ENCODE data around the gene MTFMT.
"Not testable (repeated sequence)": the region's sequence is repeated elsewhere in the genome, so short reads cannot be mapped to it uniquely, and the experiment has no call there.

Gene MTFMT

DNA sequence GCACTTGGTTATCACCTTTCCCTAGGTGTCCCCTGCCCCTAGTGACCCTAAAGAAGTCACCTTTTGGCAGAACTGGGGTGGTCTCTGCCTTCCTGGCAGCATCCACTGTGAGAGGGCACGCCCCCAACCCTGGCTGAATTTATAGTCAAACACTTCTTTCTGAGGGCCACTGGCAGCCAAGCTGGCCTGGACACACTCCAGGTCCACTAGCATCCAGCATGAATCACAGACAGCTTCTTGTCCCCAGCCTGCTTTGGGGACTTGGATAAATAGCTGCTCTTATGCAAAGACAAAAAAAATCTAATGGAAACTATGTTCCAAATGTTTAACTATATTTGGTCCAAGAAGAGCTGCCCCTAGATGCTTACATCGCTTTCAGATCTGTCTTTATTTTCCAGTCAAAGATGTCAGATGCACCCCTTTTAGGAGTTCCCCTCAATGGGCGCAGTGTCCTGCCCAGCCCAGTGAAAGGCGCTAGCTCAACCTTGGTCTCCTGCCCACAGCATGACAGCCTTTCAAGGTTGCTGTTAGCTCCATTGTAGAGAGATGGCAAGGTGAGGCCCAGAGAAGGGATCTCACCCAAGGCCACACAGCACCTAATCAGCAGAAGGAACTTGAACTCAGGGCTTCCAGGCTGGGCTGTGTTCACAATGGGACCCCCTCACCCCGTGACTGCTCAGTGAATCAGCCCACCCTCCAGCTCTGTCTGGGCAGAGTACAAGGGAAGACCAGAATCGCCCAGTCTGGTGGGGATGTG lies 31.4 kb upstream of the MTFMT start:
- no peak for DNase-seq (ENCODE audit: low spot score)

DNA sequence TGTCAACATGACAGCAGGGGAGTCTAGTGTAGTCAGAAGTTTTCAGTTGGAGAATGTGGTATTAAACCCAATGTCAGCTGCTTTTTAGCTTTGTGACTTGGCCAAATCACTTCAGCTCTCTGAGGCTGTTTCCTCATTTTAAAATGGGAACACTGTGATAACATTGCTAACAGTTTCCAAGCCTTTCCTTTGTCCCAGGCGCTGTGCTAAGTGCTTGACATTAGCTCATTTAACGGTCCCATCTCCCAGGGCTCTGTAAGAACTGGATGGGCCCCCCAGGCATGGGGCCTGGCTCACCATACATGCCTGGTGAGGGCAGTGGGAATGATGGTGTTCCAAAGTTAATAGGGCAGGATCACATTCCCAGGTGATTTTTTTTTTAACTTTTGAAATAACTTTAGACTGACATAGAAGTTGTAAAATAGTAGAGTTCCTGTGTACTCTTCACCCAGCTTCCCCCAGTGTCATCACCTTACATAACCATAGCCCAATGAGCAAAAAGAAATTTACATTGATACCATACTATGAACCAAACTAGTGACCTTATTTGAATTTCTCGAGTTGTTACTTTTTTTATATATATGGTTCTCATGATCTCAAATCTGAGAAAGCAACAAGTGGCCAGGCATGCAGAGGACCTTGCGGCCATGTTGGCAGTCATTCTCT lies 30.6 kb upstream of the MTFMT start:
- no peak for DNase-seq (ENCODE audit: low spot score)

DNA sequence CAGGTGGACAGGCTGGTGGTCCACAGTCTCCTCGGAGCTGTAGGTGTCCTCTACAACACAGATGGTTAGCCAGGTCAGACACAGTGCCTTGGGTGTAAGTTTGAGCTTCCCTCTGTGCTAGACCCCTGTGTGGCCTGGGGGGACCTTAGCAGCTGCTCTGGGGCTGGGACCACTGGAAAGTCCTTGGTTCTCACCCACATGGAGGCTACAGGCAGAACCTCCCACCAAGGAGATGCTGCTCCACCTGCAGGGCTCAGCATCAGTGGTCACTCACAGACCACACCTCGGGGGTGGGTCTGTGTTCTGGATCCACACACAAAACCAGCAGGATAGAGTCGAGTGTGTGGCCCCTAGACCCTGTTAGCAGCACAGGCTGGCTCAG lies 29.9 kb upstream of the MTFMT start:
- DNase-seq (ENCODE audit: low spot score), result no peak

DNA sequence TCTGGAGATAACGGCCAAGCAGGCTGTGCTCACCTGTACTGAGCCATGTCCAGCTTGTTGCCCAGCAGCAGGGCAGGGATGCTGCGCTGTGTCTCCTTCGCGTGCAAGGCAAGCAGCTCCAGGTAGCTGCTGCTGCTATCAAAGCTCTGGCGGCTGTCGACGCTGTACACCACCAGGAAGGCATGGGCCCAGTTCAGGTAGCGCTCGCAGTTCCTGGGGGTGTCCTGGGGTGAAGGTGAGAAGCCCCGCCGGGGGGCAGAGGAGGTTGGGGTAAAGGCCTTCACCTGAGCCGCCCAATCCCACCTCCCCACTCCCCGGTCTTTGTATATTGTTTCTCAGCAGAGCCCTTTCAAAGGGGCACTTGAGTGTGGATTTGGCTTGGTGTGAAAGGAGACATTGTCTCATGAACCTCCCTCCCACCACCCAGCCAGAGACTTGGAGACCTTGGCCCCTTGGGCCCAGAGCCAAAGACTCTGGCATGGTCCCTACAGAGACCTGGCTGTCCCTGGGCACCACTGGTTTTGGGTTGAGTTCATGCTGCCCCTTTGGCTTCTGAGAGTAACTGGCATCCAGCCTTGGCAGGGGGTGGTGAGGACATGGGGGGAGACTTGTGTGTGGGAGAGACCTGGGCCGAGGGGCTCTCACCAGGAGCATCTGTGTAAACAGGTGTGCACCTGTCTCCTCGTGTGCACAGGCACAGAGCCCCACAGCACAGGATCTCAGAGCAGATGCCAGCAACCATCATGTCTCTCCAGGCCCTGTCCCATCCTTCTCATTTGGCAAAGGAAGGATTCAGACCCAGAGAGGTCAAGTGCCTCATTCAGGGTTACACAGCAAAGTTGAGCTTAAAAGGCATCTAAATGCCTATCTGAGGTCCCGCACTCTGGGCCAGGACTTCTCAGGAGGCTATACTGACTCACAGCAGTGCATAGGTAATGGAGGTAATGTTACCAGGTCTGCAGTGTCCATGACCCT lies 29.2 kb upstream of the MTFMT start:
- DNase-seq (ENCODE audit: low spot score), result no peak

DNA sequence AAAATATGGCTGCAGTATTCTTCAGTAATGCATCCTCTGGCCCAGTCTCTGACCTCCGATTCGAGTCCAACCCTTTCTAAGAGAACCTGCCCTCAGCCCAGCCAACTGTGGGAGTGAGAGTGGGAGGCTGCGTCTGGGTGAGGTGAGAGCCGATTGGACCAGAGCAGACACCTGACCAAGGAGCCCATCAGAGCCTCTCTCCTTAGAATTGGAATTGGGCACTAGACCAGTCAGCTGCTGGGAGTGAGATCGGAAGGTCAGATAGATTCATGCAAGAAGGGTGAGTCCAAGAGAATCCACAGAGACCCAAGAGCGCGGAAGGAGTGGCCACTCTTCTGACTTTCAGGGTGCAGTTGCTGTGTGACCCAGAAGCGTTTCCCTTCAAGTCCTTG lies 28.1 kb upstream of the MTFMT start:
- no peak for DNase-seq (ENCODE audit: low spot score)

DNA sequence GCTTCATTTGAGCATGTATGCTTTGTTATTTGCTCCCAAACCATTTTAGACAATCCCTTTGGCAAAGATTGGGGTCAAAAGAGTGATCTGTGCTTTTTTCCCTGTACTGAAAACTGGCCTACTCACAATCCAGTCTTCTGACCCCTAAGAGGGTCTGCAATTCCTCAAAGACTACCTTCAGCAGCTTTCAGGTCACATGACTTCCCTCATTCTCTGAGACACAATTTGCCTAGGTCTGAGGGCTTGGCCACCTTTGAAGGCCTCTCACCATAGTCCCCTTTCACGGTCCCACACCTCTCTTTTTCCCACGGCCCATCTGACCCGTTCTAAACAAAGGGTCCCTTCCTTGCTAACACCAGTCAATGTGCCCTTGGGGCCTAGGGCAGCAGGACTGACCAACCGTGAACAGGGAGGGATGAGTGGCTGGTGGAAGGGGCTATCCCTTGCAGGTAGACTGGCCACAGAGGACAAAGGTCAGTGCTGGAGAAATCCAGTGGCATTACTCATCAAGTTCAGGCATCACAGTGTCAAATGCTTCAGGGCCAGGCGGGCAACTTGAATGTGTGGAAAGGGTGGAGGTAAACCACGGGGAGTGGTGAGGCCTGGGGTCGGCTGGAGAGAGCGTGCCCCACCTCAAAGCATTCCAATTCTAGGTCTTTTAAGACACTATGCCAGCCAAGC lies 27.6 kb upstream of the MTFMT start:
- DNase-seq (ENCODE audit: low spot score), result no peak

DNA sequence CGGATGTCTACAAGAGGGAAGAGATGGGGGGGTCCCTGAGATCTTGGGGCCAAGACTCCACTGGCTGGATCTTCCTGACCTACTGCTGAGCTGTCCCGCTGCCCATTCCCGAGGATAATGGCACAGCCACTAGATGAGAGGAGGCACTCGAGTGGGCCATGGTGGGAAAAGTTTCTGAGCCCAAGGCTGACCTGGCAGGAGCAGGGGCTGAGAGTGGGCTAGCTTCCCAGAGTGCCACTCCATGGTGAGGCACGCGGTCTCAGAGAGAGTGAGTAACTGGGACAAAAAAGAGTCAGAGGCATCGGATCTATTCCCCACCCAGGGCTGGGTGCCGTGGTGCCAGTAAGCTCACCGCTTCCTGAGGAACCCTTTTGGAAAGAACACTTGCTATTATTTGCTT lies 26.7 kb upstream of the MTFMT start:
- DNase-seq (ENCODE audit: low spot score), result no peak

DNA sequence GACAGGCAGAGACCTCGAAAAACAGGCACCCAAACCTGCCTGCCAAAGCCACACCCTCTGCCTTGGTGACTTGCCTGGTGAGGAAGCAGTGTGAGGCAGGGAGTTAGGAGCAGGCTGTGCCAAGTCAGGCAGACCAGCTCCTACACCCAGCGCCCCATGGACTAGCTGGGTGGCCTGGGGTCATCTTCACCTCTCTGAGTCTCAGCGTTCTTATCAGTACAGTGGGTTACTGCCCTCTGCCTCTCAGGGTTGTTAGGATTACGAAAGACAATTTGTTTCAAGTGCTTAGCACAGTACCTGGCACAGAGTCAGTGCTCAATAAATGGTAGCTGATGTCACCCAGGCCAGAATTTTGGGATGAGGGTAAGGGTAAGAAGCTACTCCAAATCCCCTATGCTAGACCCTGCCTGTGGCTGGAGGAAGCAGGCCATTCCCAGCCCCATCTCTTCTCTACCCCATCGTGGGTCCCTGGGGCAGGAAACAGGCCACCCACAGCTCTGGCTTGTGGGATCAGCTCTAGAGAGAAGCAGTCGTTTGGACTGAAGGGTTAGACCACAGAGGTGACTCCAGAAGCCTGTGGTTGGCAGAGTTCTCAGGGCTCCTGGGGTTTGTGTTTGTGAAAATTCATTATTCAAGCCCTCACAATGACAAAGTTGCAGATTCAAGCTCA lies 25.9 kb upstream of the MTFMT start:
- DNase-seq (ENCODE audit: low spot score), result no peak

DNA sequence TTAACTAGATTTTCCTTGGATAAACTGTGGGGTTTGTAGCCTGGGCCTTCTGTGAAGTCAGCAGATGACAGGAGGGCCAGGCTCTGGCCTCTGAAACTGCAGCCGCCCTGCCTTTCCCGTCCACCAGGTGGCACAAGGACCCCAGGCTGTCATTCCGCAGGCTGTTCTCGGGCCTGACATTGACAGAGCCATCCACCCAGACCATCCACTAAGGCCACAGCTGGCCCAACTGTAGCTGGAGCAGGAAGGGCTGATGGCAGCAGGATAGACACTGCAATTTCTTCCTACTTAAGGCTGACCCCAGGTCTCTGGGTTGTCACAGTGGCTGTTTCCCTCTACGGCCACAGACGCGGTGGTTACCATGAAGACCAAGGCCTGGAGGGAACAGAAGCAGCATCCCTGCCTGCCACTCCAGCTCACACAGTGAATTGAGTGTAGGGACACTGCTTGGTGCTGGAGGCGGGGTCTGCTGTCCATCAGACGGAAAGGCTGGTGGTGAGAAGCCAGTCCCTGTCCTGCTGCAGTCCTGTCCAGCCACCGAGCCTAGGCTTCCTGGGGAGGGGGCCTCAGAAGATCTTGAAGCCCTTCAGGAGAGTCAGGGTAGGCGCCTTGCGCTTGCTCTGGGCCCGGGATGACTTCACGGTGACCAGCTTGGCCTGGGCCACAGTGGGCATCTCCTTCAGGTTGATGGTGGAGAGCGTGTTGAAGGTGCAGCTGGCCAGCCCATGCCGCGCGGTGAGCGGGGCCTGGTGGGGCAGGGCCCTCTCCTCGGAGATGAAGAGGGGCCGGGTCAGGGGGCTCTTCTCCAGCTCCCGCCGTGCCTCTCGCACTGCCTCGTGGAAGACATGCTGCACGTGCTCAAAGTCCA lies 25.1 kb upstream of the MTFMT start:
- peak; percentile 79 for DNase-seq (ENCODE audit: low spot score)

DNA sequence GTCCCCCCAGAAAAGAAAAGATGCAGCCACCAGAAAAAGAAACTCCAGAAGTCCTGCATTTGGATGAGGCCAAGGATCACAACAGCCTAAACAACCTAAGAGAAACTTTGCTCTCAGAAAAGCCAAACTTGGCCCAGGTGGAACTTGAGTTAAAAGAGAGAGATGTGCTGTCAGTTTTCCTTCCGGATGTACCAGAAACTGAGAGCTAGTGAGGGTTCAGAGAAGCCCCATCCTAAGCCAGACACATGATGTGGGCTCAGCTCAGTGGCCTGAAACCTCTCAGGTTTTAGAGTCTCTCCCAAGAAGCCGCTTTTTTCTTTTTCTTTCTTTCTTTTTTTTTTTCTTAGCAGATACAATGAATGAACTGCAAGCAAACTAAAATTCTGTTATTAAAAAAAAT lies 23.5 kb upstream of the MTFMT start:
- no peak for DNase-seq (ENCODE audit: low spot score)

DNA sequence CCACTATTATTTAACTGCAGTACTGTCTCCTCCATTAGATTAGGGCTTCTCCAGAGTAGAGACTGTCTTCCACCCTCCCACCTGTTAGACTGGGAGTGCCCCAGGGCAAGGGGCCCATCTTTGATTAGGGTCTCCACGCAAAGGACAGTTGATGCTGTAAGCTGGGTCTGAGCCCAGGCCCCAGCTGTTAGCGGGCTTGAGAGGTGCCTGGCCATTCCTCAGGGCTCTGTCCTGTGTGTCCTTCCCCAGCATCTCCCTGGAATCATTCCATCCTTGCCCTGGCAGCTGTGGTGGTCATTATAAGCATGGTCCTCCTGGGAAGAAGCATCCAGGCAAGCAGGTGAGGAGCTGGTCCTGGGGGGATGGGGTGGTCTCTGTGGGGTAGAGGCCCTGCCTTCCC lies 21.8 kb upstream of the MTFMT start:
- no peak for DNase-seq (ENCODE audit: low spot score)

DNA sequence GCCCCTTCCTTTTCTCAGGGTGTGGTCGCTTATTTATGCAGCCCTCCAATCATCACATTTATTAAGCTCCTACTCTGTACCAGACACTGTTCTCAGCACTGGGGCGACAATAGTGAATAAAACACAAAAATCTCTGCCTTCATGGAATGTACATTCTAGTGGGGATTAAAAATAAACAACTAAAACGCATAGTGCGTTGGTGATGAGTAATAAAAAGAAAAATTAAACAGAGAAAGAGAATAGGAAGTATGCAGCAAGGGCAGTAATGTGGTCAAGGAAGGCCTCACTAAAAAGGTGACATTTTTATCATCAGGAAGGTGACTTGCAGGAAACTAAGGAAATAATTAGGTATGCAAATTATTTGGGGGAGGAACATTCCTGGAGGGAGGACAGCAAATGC lies 20.8 kb upstream of the MTFMT start:
- no peak for DNase-seq (ENCODE audit: low spot score)

DNA sequence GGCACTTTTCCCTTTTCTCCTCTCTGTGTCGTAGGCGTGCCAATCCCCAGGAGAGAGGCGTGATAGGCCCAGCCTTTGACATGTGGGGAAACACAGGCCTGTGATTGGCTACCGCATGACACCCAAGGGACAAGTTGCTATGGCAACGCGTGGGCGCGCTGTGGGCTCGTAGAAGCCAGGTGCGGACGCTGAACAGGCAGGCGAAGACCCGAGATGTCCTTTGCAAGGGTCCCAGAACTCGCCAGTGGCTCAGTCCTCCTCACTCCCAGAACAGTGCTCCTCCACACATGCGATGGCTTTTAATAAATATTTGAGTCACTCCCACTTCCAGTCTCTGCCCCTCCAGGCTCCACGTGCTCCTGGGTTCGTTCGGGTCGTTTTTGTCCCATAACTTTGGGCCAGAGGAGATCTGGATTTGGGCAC lies 20.0 kb upstream of the MTFMT start:
- peak; percentile 97 for DNase-seq (ENCODE audit: low spot score)

DNA sequence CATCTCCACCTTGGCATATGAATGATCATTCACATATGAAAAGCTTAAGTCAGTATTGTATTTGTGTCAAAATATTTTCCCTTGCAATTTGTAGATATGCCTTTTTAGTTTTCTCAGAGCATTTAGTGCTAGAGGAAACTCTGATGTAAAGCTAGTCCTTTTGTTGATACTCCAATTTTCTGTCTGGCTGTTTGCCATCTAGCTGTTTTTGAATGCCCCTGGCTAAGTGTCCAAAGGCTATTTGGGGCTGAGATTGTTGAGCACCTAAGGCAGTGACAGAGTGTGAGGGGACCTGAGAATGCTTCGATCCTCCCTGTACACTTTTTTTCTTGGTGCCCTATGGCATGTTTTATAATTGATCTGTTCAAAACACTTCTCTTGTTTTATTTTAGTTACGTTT lies 18.8 kb upstream of the MTFMT start:
- no peak for DNase-seq (ENCODE audit: low spot score)

DNA sequence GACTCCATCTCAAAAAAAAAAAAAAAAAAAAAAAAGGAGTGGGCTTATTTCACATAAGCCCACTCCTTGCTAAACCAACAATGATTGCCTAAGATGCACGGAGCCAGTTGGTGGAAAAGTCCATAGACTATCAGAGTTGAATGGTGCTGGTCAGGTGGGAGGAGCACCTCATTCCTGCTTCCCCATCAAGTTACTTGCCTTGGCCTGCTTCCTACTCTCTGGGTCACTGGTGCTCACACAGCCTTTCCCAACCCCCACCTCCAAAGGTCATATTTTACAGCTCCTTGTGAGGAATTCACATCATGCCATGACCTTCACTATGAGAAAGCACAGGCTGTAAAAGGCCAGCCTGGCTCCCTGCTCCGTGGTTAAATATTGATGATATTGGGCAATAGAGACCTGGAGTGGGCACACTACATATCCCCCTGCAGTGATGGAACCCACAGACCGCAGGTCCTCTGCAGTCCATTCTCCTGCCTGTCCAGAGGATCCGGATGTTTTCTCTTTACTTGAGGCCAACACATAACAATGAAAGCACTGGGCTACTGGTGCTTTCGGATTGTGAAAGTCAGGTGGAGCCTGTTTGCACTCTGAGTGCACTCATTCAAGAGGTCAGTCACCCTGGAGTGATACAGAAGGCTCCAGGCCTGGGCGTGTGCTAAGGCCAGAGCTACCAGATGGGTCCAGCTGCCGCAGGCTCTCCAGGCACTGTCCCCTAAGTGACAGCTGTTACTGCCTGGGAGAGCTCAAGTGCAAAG lies 15.5 kb upstream of the MTFMT start, which contains the start of gene SLC51B:
SLC51B (plus strand) TSS at position 664 of the 758 bp plus-strand sequence. CDS start 4,618 bp downstream, outside the sequence.
- DNase-seq (ENCODE audit: low spot score), result no peak

DNA sequence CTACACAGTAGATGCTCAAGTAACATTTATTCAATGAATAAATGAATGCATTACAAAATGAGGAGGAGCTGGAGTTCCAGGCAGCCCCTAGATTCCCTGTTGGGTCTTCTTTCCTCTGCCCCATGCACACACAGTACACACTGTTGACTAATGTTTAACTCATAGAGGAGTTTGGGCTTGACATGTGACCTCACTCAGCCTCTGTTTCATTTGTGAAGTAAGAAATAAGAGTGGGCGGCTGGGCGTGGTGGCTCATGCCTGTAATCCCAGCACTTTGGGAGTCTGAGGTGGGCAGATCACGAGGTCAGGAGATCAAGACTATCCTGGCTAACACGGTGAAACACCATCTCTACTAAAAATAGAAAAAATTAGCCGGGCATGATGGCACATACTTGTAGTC lies 14.8 kb upstream of the MTFMT start:
- DNase-seq (ENCODE audit: low spot score), result not testable (repeated sequence)

DNA sequence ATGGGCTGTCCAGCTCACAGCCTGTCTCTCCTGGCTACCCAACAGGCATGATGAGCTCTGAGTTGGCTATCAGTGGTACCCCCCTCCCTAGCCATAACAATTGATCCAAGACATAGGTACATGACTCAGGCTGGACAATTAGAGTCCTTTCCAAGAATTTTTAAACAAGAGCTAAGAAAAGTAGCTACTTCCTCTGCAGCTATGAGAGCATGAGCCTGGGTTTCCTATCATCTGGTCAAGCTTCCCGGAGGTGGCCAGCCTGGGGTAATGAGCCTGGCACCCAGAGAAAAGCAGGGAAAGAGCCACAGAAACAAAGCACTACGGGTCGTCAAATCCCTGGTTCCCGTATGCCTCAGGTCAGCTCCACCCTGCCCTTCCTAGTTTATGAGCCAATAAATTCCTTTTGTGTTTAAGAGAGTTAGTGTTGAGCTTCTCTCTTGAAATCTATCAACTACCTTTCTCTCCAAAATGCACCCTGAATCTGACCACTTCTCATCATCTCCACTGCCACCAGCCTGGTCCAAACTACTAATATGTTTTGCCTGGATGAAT lies 13.4 kb upstream of the MTFMT start:
- DNase-seq (ENCODE audit: low spot score), result no peak

DNA sequence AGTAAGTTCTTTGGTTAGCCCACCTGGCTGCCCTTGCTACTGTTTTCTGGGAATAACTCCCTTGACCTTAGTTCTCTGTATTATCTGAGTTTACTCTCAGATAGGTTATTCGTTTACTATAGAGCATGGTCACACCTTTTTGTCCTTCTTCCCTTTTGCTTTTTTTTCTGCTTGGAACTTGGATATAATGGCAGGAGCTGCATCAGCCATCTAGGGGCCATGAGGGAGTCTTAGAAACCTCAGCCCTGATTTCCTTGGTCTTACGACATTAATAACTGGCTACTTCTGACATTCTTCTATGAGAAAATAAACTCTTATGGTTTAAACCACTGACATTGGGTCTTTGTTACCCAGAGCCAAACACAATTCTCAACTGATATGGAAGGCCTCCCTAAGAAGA lies 12.3 kb upstream of the MTFMT start:
- DNase-seq (ENCODE audit: low spot score), result no peak

DNA sequence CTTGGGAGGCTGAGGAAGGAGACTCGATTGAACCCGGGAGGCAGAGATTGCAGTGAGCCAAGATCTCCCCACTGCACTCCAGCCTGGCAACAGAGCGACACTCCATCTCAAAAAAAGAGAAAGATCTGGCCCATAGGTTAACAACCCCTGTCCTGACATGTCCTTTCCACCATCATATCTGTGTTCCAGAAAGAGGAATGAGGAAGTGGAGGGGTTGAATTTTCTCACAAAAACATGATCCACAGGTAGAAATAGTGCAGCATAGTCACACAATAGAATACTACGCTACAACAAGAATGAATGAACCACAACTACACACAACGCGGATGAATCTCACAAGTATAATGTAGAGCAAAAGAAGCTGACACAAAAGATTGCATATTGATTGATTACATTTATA lies 11.0 kb upstream of the MTFMT start:
- no peak for DNase-seq (ENCODE audit: low spot score)
